Activated CD8-positive, alpha-beta memory T cell treated with anti-CD3 and anti-CD28 coated beads for 24 hours (primary cell): Measurements from ENCODE around the gene DNAJC16.
"Not testable (repeated sequence)": the region's sequence is repeated elsewhere in the genome, so short reads cannot be mapped to it uniquely, and the experiment has no call there.

Experiments used
- DNase-seq: peaks from one replicate; pipeline ENCODE4 v3.0.0-alpha.2; 2020

DNAJC16 gene

DNA sequence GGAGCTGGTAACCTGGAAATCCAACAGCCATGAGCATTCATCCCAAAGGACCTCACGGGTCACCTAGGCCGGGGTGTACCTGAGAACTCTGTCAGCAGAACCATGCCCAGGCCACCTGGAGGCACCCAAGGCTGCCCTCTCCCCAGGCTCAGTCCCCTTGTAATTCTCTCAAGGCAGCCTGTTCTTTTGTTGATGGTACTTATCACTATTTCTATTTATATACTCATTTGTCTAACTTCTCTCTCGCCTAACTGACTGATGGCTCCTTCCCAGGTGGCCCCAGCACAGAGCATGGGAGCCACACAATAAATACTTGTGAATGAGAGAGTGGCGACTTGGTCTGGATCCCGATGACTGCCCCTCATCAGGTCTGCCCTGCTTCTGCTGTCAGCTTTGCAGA lies 19.4 kb upstream of the DNAJC16 start:
- no peak for DNase-seq

DNA sequence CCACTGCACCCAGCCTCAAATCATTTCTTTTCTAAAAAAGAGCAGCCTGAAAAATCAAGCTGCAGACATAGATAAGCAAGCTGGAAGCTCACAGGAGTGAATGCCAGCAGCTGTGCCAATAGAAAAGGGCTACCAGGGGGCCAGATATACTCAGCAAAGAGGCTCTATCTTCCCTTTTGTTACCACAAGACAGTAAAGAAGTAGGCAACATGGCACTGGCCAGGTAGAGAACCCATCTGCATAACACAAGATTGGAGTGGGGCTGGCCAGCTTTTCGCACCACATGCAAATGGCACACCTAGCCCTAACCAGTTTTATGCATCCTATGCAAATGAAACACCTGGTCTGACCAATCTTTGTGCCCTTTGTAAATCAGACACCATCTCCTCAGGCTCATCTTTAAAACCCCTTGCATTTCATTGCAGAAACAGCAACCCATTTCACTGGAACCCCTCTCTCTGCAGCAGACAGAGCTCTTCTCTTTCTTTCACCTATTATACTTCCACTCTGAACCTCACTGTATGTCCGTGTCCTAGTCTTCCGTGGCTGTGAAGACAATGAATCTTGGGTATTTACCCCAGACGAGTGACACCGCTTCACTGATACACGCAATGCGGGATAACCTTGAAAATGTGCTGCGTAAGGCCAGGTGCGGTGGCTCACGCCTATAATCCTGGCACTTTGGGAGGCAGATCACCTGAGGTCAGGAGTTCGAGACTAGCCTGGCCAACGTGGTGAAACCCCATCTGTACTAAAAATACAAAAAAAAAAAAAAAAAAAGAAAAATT lies 17.8 kb upstream of the DNAJC16 start:
- DNase-seq: no peak

DNA sequence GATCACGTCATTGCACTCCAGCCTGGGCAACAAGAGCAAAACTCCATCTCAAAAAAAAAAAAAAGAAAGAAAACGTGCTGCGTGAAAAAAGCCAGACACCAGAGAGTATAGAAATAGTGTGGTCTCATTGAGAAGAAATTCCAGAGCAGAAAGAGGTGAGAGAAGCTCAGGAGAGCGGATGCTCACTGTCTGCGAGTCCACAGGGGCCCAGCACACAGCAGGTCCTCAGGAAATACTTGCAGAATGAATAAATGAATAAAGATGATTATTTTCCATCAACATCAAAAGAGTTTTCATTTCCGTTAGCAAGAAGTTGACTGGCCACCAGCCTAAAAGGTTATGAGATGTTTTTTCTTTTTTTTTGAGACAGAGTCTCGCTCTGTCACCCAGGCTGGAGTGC lies 17.1 kb upstream of the DNAJC16 start:
- no peak for DNase-seq

DNA sequence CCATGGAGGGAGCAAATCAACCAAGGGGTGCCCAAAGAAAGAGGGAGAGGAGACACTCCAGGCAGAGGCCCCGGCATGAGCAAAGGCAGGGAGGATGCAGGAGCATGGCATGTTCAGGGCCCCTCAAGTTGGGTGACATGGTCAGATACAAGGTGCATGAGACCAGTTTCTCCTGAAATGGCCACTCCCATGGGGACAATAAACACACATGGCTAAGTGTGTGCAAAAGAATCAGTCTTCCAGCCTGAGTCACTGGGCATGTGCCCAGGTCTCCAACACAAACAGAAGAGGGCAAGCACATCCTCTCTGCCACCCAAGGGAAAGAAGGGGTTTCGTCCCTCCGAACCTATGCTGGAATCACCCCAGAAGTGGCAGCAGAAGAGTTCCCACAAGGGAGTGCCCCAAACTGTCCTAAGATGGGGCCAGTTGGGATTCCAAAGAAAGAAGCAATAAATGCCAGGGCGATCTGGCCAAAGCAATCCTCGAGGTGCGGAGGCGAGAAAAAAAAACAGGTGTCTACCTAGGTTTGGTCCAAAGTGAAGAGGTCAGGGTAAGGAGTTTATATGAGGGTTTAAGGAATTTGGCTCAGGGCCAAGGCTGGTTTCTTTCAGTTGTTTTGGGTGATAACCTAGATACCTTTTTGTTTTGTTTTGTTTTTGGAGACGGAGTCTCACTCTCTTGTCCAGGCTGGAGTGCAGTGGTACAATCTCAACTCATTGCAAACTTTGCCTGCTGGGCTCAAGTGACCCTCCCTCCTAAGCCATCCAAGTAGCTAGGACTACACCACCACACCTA lies 15.8 kb upstream of the DNAJC16 start:
- no peak for DNase-seq

DNA sequence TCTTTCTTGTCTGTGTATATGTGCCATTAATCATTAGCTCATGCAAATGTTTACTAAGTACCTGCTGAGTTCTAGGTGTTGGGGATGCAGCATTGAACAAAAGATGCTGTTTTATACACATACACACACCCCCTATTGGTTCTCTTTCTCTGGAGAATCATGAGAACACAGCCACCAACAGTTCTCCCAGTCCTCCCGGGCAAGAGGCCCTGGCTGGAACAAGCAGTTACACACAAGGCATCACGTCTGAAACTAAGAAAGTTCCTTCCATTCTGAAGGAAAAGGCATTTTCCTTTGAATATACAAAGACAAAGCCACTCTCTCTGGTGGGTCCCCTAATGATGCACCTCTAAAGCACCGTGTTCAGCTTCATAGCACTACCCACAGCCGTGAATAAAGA lies 13.5 kb upstream of the DNAJC16 start:
- DNase-seq: no peak

DNA sequence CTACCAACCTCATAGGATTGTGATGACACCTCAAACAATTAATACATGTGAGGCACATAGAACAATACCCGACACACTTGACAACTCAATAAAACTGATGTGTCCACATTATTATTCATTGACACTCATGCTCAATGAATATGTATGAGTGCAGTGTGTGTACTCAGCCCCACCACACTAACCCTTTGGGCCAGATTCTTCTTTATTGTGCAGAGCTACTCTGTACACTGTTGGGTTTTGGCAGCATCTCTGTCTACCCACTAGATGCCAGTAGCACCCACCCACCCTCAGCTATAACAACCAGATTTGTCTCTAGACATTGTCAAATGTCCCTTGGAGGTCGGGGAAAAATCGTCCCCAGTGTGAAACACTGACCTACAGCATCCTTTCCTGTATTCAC lies 12.7 kb upstream of the DNAJC16 start:
- DNase-seq: no peak

DNA sequence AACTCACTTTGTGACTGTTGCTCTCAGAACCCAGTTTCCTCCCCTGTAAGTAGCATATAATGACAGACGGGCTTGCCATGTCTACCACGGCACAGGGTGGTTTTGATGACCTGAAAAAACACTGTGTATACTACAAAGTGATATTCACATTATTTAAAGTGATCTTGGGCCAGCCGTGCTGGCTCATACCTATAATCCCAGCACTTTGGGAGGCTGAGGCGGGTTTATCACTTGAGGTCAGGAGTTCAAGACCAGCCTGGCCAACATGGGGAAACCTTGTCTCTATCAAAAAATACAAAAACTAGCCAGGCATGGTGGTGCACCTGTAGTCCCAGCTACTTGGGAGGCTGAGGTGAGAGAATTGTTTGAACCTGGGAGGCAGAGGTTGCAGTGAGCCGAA lies 12.1 kb upstream of the DNAJC16 start:
- not testable (repeated sequence) for DNase-seq

DNA sequence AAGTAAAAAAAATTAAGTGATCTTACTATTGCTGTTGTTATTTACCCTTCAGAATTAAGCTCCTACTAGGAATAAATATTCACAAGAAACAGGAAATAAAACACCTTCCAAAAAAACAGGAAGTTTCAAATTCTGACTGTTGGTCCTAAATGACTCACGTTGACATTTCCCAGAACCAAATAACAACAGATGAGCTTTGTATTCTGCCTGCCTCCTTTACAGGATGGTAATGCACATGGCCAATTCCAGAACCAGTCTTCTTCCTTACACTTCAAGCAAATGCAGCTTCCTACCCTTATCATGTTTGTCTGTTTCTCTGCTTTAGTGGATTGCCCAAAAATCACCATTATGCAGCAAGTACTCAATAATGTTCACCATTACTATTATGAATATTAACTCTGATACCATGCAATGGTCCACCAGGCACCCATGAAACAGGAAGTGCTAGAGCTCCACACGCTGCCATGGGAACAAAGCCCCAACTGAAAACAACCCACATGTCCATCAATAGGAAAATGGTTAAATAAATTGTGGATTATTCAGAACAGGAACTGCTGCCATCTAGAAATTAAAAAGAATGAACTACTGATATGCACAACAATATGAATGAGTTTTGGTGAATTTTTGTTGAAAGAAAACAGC lies 11.5 kb upstream of the DNAJC16 start:
- DNase-seq: no peak

DNA sequence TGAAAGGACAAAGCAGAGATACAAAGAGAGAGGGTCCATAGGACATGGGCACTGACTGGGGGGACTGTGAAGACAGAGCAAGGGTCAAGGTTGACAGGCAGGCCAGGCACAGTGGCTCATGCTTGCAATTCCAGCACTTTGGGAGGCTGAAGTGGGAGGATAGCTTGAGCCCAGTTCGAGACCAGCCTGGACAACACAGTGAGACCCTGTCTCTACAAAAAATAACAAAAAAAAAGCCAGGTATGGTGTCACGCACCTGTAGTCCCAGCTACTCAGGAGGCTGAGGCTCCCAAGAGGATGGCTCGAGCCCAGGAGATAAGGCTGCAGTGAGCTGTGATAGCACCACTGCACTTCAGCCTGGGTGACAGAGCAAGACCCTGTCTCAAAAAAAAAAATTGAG lies 7.0 kb upstream of the DNAJC16 start:
- no peak for DNase-seq

DNA sequence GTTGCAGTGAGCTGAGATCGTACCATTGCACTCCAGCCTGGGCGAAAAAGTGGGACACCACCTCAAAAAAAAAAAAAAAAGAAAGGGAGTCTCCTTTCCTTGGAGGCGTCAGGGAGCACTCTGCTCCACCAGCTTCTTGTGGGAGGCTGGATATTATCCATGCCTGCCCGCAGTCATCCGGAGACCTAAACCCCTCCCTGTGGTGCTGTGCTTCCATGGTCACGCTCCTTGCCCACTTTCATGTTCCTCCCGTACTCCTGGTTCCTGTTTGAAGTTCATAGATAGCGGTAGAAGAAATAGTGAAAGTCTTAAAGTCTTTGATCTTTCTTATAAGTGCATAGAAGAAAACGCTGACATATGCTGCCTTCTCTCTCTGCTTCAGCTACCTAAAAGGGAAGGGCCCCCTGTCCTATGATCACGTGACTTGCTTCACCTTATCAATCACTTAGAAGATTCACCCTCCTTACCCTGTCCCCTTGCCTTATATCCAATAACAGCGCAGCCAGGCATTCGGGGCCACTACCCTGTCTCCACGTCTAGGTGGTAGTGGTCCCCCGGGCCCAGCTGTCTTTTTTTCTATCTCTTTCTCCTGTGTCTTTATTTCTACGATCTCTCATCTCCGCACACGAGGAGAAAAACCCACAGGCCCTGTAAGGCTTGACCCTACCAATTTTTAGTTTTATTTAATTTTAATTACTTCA lies 5.3 kb upstream of the DNAJC16 start:
- not testable (repeated sequence) for DNase-seq

DNA sequence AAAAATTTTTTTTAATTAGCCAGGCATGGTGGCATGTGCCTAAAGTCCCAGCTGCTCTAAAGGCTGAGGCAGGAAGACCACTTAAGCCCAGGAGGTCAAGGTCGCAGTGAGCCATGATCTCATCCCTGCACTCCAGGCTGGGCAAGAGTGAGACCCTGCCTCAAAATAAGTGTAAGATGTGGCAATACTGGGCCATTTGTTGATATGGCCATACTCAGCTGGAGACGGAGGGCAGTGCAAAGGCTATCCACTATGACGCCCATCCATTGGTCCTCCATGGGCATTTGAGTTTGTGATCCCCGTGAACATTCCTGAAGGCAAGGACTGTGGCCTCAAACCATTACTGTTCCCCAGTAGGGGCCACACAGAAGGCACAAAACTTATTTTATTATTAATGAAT lies 4.1 kb upstream of the DNAJC16 start:
- no peak for DNase-seq

DNA sequence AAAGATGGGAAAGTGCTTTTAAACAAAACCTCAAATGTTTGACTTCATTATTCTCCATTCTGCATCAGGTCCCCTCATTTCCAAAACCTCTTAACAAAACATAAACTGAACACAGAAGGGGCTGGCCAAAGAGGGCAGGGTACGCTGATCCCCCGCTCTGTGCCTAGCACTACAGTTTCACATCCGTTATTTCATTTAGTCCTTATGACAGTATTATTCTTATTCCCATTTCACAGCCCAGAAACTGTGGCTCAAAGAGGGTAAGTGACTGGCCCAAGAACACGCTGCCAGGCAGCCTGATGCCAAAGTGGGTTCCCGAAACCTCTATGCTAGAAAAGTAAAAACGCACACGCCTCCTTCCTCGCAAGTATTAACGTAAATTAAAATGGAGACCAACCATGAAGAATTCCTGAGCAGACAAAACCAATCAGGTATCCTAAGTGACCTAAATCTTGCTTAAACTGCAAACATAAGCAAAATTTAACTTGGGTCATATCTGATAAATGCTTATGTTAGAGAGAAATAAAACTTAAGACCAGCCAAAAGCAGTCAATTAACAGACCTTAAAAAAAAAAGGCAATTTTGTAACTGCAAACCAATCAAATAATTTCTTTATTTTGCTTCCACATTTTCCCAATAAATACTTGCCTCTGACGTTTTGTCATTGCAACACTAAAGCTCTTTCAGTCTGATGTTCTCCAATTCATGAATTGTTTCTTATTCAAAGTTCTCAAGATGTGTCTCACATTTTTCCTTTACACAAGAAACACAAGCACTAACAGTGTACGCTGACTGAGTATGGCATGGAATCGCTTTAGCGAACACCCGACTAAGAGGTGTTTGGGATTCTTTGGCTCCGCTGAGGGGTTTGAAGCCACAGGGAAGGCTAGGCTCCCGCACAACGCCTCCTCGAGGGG lies 3.3 kb upstream of the DNAJC16 start:
- DNase-seq: no peak

DNA sequence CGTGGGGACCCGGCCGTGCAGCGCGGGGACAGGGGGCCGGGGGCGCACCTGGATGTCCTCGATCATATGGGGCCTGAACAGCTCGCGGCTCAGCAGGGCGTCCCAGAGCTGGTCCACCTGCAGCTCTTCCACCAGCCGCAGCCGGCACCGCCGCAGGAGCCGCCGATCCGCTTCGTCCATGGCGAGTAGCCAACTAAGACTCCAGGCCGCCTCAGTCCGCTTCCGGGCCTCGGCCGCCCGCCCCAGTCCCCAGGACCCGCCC lies 2.7 kb upstream of the DNAJC16 start, which contains the start of gene CASP9:
CASP9 (minus strand) TSS at position 195 of the 262 bp plus-strand sequence; CDS start at position 180, 15 bp downstream.
- no peak for DNase-seq

DNA sequence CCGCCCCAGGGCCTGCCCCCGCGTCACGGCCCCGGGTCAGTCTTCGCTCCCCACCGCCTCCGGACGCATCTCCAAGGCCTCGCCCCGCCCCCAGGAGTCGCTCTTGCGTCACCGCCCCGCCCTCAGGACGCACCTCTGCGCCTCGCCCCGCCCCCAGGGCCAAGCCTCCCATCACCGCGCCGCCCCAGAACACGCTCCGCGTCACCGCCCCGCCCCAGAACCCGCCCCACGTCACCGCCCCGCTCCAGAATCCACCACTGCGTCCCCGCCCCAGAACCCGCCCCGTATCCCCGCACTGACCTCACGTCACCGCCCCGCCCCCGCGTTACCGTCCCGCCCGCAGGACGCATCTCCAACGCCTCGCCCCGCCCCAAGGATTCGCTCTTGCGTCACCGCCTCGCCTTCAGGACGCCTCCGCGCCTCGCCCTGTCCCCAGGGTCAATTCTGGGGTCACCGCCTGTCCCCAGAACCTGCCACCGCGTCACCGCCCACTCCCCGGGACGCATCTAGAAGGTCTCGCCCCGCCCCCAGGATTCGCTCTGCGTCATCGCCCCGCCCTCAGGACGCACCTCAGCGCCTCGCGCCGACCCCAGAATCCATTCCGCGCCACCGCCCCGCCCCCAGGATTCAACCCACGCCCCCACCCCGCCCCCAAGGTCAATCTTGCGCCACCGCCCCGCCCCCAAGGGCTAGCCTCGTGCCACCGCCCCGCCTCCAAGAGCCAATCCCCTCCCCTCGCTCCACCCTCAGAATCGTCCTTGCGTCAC lies 2.2 kb upstream of the DNAJC16 start:
- peak; percentile 100 for DNase-seq

DNA sequence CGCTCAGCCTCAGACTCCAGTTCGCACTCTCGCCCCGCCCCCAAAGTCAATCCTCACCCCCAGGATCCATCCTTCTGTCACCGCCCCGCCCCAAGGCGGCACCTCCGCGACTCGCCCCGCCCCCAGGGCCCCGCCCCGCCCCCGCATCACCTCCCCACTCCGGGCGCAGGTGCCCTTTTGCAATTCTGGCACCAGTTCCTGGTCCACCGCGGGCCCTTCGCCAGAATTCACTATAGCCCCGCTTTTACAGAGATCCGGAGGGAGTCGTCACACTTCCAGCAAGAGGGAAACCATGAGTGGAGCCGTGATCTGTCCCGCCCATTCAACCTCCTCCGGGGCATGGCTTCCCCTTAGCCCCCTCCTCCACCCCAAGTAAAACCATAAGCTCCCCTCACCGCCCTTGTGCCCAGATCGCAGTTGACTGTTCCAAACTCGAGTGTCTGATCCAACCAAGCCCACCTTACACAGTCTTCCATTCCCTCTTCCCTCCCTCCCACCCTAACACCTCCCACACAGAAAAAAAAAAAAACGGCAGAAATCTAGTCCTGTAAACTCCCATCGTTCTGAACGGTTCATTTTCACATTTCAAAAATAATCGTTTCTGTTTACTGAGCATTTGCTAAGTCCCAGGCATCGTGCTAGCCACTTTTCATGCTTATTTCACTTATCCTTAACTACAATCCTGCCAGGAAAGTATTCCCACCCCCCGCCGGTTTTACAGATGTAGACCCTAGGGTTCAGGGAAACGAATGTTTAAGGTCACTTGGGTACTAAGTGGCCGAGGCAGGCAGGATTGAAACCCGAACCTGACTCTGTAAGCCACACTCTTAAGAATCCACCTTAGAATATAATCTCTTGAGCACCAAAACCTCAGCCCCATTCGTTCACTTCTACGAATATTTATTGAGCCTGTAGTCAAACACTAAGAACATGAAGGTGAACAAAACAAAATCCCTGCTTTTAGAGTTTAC lies 1.3 kb upstream of the DNAJC16 start:
- peak; percentile 100 for DNase-seq

DNA sequence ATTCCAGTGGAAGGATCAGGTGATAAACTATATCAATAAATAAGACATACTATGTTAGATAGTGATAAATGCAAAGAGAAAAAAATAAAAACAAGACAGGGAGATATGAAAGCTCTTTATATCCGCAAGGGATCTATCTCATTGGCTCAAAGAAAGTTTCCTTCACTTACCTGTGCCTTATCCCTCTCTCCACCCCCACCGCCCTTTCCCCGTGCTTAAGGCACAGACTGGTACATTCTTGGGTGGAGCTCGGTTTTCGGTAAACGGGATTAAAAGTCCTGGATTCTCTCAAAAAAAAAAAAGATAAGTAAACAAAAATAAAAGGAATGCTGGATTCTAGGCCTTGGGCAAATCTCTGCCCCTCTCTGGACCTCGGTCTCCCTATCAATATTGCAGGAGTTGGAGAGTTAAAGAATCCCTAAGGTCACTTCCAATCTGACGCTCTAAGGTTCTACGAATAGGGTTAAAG lies 593 bp upstream of the DNAJC16 start:
- DNase-seq: no peak

DNA sequence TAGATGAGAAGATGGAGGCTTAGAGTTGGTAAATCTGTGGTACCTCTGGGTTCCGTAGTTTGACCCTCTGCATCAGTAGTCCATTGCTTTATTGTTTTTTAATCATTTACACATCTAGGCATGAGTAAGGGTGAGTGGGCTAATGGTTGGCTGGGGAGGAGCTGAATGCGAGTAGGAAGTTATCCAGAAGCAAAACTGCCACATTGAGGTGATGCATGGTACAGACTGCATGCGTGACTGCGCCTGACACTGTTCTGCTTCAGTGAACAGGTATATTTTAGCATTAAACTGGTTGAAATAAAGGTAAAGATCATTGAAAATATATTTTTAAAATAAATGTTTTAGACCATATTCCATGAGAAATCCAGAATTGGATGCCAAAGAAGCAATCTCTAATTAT lies 4.4 kb downstream of the DNAJC16 start:
- DNase-seq: no peak

DNA sequence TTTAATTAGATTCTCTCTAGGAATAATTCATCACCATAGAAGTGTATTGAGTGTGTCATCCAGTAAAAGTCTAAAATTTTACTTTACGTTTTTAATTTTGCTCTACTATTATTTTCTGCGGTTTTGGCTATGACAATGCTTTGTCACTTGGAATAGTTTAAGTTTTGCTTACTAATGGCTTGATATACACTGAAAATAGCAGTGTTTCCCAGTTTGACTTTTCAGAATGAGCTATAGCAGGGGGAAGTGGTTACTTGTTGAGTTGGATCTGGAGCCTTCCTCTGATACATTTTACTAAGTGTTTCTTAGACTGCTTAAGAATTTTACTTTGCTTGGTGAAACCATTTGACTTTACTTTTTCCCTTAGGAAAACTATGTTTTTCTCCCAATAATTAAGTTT lies 5.0 kb downstream of the DNAJC16 start:
- DNase-seq: no peak

DNA sequence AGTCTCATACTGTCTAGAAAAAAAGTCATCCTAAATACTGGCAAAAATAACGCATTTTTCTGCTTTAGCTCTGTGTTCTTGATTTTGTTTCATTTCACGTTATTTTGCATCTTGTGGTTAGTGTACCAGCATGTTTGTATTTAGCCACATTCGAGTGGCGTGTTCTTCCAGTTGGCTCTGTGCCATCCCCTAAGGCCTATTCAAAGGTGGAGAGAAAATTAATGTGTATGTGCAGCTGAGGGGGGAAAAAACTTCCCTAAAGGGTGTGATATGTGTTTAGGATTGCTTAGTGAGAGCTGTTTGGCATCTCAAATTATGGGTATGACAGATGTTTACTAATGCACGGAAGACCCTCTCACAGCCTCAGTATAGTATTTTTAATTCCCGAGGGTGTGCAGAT lies 12.1 kb downstream of the DNAJC16 start:
- DNase-seq: no peak

DNA sequence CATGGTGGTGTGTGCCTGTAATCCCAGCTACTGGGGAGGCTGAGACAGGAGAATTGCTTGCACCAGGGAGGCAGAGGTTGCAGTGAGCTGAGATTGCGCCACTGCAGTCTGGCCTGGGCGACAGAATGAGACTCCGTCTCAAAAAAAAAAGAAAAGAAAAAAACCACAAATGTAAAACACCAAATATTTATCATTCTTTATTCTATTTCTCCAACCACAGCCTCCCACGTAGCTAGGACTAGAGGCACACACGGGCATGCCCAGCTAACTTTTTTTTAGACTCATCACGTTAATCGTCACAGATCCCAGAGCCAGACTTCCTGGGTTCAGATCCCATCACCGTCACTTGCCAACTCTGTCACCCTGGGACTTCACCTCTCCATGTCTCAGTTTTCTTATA lies 13.5 kb downstream of the DNAJC16 start:
- DNase-seq: no peak
